ENCODE data around the gene KIF18A. TPM values are rescaled to one million over a fixed set of nuclear protein-coding genes. Genes with fewer than 3 reads are reported as not detected.

KIF18A gene
- total and polyA plus RNA-seq, 9 of the 15 experiments (the other 6 are each of a cell fraction or from before 2014, with no cell fraction given): 15.1 to 36.1 (median 24.3) TPM

DNA sequence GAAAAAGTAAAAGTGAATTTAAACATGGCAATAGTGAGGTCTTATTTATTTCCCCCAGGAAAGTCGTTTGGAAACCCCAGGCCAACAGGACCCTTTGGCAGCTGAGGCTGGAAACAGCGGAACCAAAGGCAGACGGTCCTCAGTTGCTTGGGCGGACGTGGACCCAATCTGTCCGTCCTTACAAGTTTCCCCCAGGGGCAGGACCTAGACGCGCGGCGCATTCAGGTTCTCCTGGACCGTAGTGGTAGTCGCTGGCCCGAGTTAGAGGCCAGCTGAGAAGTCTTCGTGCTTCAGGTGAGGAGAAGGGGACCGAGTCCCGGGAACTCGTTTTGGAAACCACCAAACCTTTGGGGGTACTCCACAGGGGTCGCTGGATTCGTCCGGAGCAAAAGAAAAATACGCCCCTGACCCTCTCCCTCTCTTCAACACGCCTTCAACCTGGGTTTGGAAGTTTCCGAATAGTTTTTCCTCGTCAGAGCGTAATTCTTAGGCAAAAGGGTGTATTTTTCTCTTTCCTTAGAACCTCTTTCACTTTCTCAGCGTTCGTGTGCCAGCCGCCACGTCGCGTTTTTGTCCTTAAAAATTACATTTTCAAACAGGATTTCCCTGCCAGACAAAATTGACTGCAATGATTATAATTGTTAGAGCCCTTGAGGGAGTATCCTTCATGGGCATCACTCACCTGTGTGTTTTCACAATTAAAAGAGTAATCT lies 2.3 kb upstream of the KIF18A start (continued):
- TF ChIP-seq, protein P1, sequence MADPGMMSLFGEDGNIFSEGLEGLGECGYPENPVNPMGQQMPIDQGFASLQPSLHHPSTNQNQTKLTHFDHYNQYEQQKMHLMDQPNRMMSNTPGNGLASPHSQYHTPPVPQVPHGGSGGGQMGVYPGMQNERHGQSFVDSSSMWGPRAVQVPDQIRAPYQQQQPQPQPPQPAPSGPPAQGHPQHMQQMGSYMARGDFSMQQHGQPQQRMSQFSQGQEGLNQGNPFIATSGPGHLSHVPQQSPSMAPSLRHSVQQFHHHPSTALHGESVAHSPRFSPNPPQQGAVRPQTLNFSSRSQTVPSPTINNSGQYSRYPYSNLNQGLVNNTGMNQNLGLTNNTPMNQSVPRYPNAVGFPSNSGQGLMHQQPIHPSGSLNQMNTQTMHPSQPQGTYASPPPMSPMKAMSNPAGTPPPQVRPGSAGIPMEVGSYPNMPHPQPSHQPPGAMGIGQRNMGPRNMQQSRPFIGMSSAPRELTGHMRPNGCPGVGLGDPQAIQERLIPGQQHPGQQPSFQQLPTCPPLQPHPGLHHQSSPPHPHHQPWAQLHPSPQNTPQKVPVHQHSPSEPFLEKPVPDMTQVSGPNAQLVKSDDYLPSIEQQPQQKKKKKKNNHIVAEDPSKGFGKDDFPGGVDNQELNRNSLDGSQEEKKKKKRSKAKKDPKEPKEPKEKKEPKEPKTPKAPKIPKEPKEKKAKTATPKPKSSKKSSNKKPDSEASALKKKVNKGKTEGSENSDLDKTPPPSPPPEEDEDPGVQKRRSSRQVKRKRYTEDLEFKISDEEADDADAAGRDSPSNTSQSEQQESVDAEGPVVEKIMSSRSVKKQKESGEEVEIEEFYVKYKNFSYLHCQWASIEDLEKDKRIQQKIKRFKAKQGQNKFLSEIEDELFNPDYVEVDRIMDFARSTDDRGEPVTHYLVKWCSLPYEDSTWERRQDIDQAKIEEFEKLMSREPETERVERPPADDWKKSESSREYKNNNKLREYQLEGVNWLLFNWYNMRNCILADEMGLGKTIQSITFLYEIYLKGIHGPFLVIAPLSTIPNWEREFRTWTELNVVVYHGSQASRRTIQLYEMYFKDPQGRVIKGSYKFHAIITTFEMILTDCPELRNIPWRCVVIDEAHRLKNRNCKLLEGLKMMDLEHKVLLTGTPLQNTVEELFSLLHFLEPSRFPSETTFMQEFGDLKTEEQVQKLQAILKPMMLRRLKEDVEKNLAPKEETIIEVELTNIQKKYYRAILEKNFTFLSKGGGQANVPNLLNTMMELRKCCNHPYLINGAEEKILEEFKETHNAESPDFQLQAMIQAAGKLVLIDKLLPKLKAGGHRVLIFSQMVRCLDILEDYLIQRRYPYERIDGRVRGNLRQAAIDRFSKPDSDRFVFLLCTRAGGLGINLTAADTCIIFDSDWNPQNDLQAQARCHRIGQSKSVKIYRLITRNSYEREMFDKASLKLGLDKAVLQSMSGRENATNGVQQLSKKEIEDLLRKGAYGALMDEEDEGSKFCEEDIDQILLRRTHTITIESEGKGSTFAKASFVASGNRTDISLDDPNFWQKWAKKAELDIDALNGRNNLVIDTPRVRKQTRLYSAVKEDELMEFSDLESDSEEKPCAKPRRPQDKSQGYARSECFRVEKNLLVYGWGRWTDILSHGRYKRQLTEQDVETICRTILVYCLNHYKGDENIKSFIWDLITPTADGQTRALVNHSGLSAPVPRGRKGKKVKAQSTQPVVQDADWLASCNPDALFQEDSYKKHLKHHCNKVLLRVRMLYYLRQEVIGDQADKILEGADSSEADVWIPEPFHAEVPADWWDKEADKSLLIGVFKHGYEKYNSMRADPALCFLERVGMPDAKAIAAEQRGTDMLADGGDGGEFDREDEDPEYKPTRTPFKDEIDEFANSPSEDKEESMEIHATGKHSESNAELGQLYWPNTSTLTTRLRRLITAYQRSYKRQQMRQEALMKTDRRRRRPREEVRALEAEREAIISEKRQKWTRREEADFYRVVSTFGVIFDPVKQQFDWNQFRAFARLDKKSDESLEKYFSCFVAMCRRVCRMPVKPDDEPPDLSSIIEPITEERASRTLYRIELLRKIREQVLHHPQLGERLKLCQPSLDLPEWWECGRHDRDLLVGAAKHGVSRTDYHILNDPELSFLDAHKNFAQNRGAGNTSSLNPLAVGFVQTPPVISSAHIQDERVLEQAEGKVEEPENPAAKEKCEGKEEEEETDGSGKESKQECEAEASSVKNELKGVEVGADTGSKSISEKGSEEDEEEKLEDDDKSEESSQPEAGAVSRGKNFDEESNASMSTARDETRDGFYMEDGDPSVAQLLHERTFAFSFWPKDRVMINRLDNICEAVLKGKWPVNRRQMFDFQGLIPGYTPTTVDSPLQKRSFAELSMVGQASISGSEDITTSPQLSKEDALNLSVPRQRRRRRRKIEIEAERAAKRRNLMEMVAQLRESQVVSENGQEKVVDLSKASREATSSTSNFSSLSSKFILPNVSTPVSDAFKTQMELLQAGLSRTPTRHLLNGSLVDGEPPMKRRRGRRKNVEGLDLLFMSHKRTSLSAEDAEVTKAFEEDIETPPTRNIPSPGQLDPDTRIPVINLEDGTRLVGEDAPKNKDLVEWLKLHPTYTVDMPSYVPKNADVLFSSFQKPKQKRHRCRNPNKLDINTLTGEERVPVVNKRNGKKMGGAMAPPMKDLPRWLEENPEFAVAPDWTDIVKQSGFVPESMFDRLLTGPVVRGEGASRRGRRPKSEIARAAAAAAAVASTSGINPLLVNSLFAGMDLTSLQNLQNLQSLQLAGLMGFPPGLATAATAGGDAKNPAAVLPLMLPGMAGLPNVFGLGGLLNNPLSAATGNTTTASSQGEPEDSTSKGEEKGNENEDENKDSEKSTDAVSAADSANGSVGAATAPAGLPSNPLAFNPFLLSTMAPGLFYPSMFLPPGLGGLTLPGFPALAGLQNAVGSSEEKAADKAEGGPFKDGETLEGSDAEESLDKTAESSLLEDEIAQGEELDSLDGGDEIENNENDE (IDR thresholded peaks at IDR 0.05; ENCODE audit: low read depth, low read length): peak; percentile 70
- TF ChIP-seq, protein P2, sequence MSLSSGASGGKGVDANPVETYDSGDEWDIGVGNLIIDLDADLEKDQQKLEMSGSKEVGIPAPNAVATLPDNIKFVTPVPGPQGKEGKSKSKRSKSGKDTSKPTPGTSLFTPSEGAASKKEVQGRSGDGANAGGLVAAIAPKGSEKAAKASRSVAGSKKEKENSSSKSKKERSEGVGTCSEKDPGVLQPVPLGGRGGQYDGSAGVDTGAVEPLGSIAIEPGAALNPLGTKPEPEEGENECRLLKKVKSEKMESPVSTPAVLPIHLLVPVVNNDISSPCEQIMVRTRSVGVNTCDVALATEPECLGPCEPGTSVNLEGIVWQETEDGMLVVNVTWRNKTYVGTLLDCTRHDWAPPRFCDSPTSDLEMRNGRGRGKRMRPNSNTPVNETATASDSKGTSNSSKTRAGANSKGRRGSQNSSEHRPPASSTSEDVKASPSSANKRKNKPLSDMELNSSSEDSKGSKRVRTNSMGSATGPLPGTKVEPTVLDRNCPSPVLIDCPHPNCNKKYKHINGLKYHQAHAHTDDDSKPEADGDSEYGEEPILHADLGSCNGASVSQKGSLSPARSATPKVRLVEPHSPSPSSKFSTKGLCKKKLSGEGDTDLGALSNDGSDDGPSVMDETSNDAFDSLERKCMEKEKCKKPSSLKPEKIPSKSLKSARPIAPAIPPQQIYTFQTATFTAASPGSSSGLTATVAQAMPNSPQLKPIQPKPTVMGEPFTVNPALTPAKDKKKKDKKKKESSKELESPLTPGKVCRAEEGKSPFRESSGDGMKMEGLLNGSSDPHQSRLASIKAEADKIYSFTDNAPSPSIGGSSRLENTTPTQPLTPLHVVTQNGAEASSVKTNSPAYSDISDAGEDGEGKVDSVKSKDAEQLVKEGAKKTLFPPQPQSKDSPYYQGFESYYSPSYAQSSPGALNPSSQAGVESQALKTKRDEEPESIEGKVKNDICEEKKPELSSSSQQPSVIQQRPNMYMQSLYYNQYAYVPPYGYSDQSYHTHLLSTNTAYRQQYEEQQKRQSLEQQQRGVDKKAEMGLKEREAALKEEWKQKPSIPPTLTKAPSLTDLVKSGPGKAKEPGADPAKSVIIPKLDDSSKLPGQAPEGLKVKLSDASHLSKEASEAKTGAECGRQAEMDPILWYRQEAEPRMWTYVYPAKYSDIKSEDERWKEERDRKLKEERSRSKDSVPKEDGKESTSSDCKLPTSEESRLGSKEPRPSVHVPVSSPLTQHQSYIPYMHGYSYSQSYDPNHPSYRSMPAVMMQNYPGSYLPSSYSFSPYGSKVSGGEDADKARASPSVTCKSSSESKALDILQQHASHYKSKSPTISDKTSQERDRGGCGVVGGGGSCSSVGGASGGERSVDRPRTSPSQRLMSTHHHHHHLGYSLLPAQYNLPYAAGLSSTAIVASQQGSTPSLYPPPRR (CRISPR knock-in tag; IDR thresholded peaks at IDR 0.05; ENCODE audit: borderline replicate concordance): no peak
- TF ChIP-seq ESRRB (CRISPR knock-in tag; IDR thresholded peaks at IDR 0.05; ENCODE audit: borderline replicate concordance): no peak
- no peak for TF ChIP-seq COPS2 (conservative IDR thresholded peaks at IDR 0.05)
- TF ChIP-seq SNRNP70 (optimal IDR thresholded peaks at IDR 0.05; ENCODE audit: low read depth, low read length): no peak
- TF ChIP-seq, protein P3, sequence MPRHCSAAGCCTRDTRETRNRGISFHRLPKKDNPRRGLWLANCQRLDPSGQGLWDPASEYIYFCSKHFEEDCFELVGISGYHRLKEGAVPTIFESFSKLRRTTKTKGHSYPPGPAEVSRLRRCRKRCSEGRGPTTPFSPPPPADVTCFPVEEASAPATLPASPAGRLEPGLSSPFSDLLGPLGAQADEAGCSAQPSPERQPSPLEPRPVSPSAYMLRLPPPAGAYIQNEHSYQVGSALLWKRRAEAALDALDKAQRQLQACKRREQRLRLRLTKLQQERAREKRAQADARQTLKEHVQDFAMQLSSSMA (CRISPR knock-in tag; IDR thresholded peaks at IDR 0.05): no peak

Measured in K562 (cell line).